Endothelial cell of umbilical vein (primary cell): Measurements from ENCODE around the gene INHBC. TPM values are rescaled to one million over a fixed set of nuclear protein-coding genes. Genes with fewer than 3 reads are reported as not detected.

ENCODE experiments used
- BruUV-seq: library from RNA; stranded (reverse); fragments of 400-500 nt; replicated peaks from 2 replicates; lab custom pipeline; 2021; lab: Mats Ljungman, UMichigan
- CTCF ChIA-PET: fragments of 300-600, 350-600 bp; sonication (Branson Sonifier 250); formaldehyde crosslinking; loops from one replicate; lab custom pipeline; 2021; ENCODE audit warnings: antibody characterized with exemption, inconsistent platforms; lab: Charles Lee
- POLR2A ChIA-PET: fragments of 300-600, 350-600 bp; sonication (Branson Sonifier 250); formaldehyde crosslinking; loops from one replicate; lab custom pipeline; 2021; ENCODE audit warnings: antibody characterized with exemption, inconsistent platforms; lab: Charles Lee
- DNase-seq: peaks from one replicate; pipeline ENCODE4 v3.0.0-alpha.2; 2011; ENCODE audit warnings: low read depth, low spot score
- FAIRE-seq: peaks from 2 replicates; lab custom pipeline; 2011; peaks lifted over from hg19 to GRCh38; lab: Jason Lieb, UNC
- H2AFZ ChIP-seq: 2 replicates; pipeline ENCODE4 v1.6.0; 2012; ENCODE audit warnings: low read depth, low read length, control low read depth, inconsistent platforms
- H3K27ac ChIP-seq: 2 replicates; pipeline ENCODE4 v1.5.1; 2011; ENCODE audit warnings: low read depth, mild to moderate bottlenecking, control low read depth, low read length, moderate library complexity; ENCODE audit not compliant: insufficient read depth
- H3K27me3 ChIP-seq, 2 experiments: 2 replicates each; pipeline versions ENCODE4 v1.6.0 to v1.6.1; 2011; ENCODE audit warnings: low read length in 2 of 2, mixed read lengths in 1 of 2; ENCODE audit not compliant: control insufficient read depth in 2 of 2, insufficient read depth in 2 of 2
- H3K36me3 ChIP-seq, 2 experiments: 2 replicates in 1 of 2; 3 replicates in 1 of 2; pipeline ENCODE4 v1.5.1; 2011; ENCODE audit warnings: low read length in 2 of 2, mild to moderate bottlenecking in 1 of 2, moderate library complexity in 1 of 2; ENCODE audit not compliant: control insufficient read depth in 2 of 2, insufficient read depth in 2 of 2; ENCODE audit errors: extremely low read depth in 1 of 2
- H3K4me1 ChIP-seq: 3 replicates; pipeline ENCODE4 v1.5.1; 2011; ENCODE audit warnings: mild to moderate bottlenecking, low read length; ENCODE audit not compliant: control insufficient read depth, insufficient read depth; ENCODE audit errors: extremely low read depth
- H3K4me2 ChIP-seq: 2 replicates; pipeline ENCODE4 v1.6.1; 2011; ENCODE audit warnings: low read length, control low read depth, mixed read lengths; ENCODE audit not compliant: insufficient read depth
- H3K4me3 ChIP-seq, 3 experiments: fragments of 200-600 bp in 1 of 3; sonication (generic), shearing (Covaris generic) in 1 of 3; replicated peaks in 1 of 3; 2 replicates each; pipeline ENCODE4 v1.5.1; 2011 to 2016; ENCODE audit warnings: control low read depth in 3 of 3, low read length in 3 of 3, mild to moderate bottlenecking in 2 of 3, inconsistent platforms in 1 of 3, low read depth in 1 of 3, moderate library complexity in 1 of 3; ENCODE audit not compliant: insufficient read depth in 1 of 3
- H3K79me2 ChIP-seq: 2 replicates; pipeline ENCODE4 v1.6.0; 2012; ENCODE audit warnings: low read length, inconsistent platforms; ENCODE audit not compliant: control insufficient read depth, insufficient read depth
- H3K9ac ChIP-seq: replicated peaks from 2 replicates; pipeline ENCODE3; 2011; ENCODE audit warnings: low read length, control low read depth; ENCODE audit not compliant: insufficient read depth; ENCODE audit errors: extremely low read depth
- H3K9me1 ChIP-seq: replicated peaks from 3 replicates; pipeline ENCODE4 v1.6.0; 2011; ENCODE audit warnings: mild to moderate bottlenecking, low read length; ENCODE audit not compliant: control insufficient read depth, insufficient read depth; ENCODE audit errors: extremely low read depth
- H3K9me3 ChIP-seq: replicated peaks from 2 replicates; pipeline ENCODE4 v1.5.1; 2012; ENCODE audit warnings: low read length, inconsistent platforms; ENCODE audit not compliant: control insufficient read depth, insufficient read depth
- H4K20me1 ChIP-seq: replicated peaks from 2 replicates; pipeline ENCODE3; 2011; ENCODE audit warnings: mild to moderate bottlenecking, low read length; ENCODE audit not compliant: control insufficient read depth, insufficient read depth; ENCODE audit errors: extremely low read depth
- CTCF ChIP-seq, 2 donors: IDR thresholded peaks; 1 replicate in 1 of 2; 2 replicates in 1 of 2; pipeline ENCODE4 v1.5.1; 2011; ENCODE audit warnings: low read length in 2 of 2, mild to moderate bottlenecking in 2 of 2, moderate library complexity in 2 of 2, control low read depth in 1 of 2, inconsistent platforms in 1 of 2, low read depth in 1 of 2; ENCODE audit not compliant: insufficient read depth in 1 of 2; ENCODE audit errors: extremely low read depth in 1 of 2
- EZH2 ChIP-seq: IDR thresholded peaks from 2 replicates; pipeline ENCODE4 v1.6.1; 2012; ENCODE audit warnings: borderline replicate concordance, low read depth, mild to moderate bottlenecking, moderate library complexity, low read length, inconsistent platforms; ENCODE audit not compliant: severe bottlenecking
- FOS ChIP-seq: IDR thresholded peaks from 2 replicates; pipeline ENCODE4 v1.6.1; 2011; ENCODE audit warnings: mild to moderate bottlenecking, low read length, moderate library complexity, borderline replicate concordance; ENCODE audit not compliant: insufficient read depth
- GATA2 ChIP-seq: IDR thresholded peaks from 2 replicates; pipeline ENCODE4 v1.7.0; 2011; ENCODE audit warnings: low read depth, mild to moderate bottlenecking, moderate library complexity, mixed read lengths, low read length; ENCODE audit not compliant: insufficient read length, insufficient read depth
- JUN ChIP-seq: IDR thresholded peaks from 2 replicates; pipeline ENCODE4 v1.6.1; 2011; ENCODE audit warnings: borderline replicate concordance, low read depth; ENCODE audit not compliant: insufficient read length, insufficient read depth
- MAX ChIP-seq: IDR thresholded peaks from 2 replicates; pipeline ENCODE4 v1.6.1; 2011; ENCODE audit not compliant: insufficient read depth, insufficient read length
- MYC ChIP-seq: IDR thresholded peaks from one replicate; pipeline ENCODE4 v1.6.1; 2011; ENCODE audit warnings: mild to moderate bottlenecking, low read depth, low read length
- POLR2A ChIP-seq: IDR thresholded peaks from 2 replicates; pipeline ENCODE4 v1.6.1; 2012; ENCODE audit warnings: low read depth, mild to moderate bottlenecking, control low read depth, low read length
- POLR2AphosphoS5 ChIP-seq: IDR thresholded peaks from 2 replicates; pipeline ENCODE4 v1.6.1; 2012; ENCODE audit warnings: low read depth, mild to moderate bottlenecking, control low read depth, low read length, moderate library complexity; ENCODE audit not compliant: insufficient read depth
- dilution Hi-C: fragments of 300-500 bp; cut with MboI; formaldehyde crosslinking; loops from one replicate; pipeline ENCODE4 v1.15.0; 2019; ENCODE audit warnings: low sequenced_read_pairs; ENCODE audit not compliant: extremely low pct_ligation_motif_present
- intact Hi-C: fragments of 100-400 bp; cut with micrococcal nuclease; formaldehyde crosslinking; loops from one replicate; pipeline ENCODE4 v1.10.0; 2022
- polyA plus RNA-seq, 4 experiments: library from polyadenylated mRNA; depleted of rRNA in 3 of 4; stranded (reverse) in 3 of 4; unstranded in 1 of 4; fragments of >200 nt; gene quantifications; 2 replicates each; pipeline versions ENCODE4 v1.2.1 to v1.2.3, GENCODE V29; 2011 to 2012; ENCODE audit warnings: missing spikeins in 1 of 4
- total RNA-seq: library from RNA; stranded (reverse); gene quantifications from 2 replicates; pipeline ENCODE4 v1.2.3, GENCODE V29; 2021

Gene INHBC
- total and polyA plus RNA-seq, 2 donors (not counting 3 experiments of a cell fraction or from before 2014, with no cell fraction given), result not detected

- intact Hi-C loops (loop anchor here (1.0 to 2.0 kb wide), 2 partner anchors 28 to 161 kb away; partner anchors contain the start of gene MARS1), dilution Hi-C loops (no loop called here)
- Histone ChIP-seq H3K27me3 (peaks cover 5 to 10% of the 10 kb centered on the region in 2 experiments), H2AFZ (peak within 1 kb of the TSS; percentile 92), H3K27ac (peak within 1 kb of the TSS; percentile 25), H3K4me2 (peak within 1 kb of the TSS; percentile 79), H3K9me3 (no peaks in the 10 kb centered on the region), H3K4me3 (peak within 1 kb of the TSS; percentile 37 to 63 (median 55)), H4K20me1 (no peaks in the 10 kb centered on the region), H3K4me1 (peaks cover 14% of the 10 kb centered on the region), H3K79me2 (no peaks in the 10 kb centered on the region), H3K36me3 (no peaks in the 10 kb centered on the region), H3K9ac (peak within 1 kb of the TSS; percentile 36), H3K9me1 (no peaks in the 10 kb centered on the region)
- TF ChIP-seq EZH2 (peak; percentile 10), MAX (no peak)
- BruUV-seq, result no TSS peak
- ChIA-PET POLR2A (no interaction called here), CTCF (interaction anchor here (0.6 to 2.0 kb wide), 30 partner anchors 9 to 1486 kb away, joined by 3 to 27 read pairs (median 4); partner anchors contain the start of genes B4GALNT1, RAB5B and SHMT2)
- no peak for FAIRE-seq
- DNase-seq, result no peak
Observed at GRCh38 chr12:57459750-57460467, 25.3 kb downstream of the INHBC start, which contains the start of gene GLI1. TSS of gene GLI1 (plus strand) at chr12:57459785. CDS start at chr12:57463692, 3,907 bp downstream.

GRCh38 chr12:57460468-57460784 lies 25.8 kb downstream of the INHBC start:
- Histone ChIP-seq H3K9ac (no peak overlapping the region), H3K27ac (no peak overlapping the region), H3K9me3 (no peaks in the 10 kb centered on the region), H3K4me1 (peaks cover 14% of the 10 kb centered on the region), H3K9me1 (no peaks in the 10 kb centered on the region), H2AFZ (no peak overlapping the region), H3K4me3 (no peak overlapping the region), H3K79me2 (no peaks in the 10 kb centered on the region), H3K4me2 (no peak overlapping the region), H3K36me3 (no peaks in the 10 kb centered on the region), H4K20me1 (no peaks in the 10 kb centered on the region), H3K27me3 (peaks cover 5 to 10% of the 10 kb centered on the region in 2 experiments)
- ChIA-PET CTCF (no interaction called here), POLR2A (interaction anchor here (0.6 kb wide), 1 partner anchor 146 kb away, joined by 4 read pairs; no protein-coding TSS in a partner anchor)
- intact Hi-C loops (no loop called here), dilution Hi-C loops (no loop called here)
- DNase-seq (no peak), FAIRE-seq (no peak)
- BruUV-seq, result no TSS peak
- TF ChIP-seq EZH2 (no peak), POLR2AphosphoS5 (no peak), CTCF (IDR thresholded peaks at IDR 0.05; ENCODE audit: extremely low read depth in 1 of 2, insufficient read depth in 1 of 2, low read depth in 1 of 2, low read length in 2 of 2) (no peak), FOS (no peak), MAX (no peak), POLR2A (no peak), GATA2 (no peak), MYC (no peak), JUN (no peak)
